H1 (cell line): ENCODE results near the gene PTGES3L.

Experiments used
- ASH2L ChIP-seq: fragments of 200-600, 300-600 bp; sonication (generic); IDR thresholded peaks from one replicate; pipeline ENCODE4 v1.7.1; 2017; ENCODE audit warnings: low read length
- ATF2 ChIP-seq: IDR thresholded peaks from 2 replicates; pipeline ENCODE4 v1.6.1; 2012; ENCODE audit warnings: low read length, inconsistent platforms
- CTCF ChIP-seq, 3 experiments: IDR thresholded peaks; 1 replicate in 2 of 3; 2 replicates in 1 of 3; pipeline versions ENCODE4 v1.5.1 to v1.6.1; 2011; ENCODE audit warnings: low read length in 3 of 3, mild to moderate bottlenecking in 3 of 3, inconsistent platforms in 2 of 3, low read depth in 1 of 3, moderate library complexity in 1 of 3; ENCODE audit not compliant: insufficient read depth in 1 of 3; ENCODE audit errors: control extremely low read depth in 1 of 3
- EGR1 ChIP-seq: IDR thresholded peaks from 2 replicates; pipeline ENCODE4 v1.6.1; 2011; ENCODE audit warnings: low read depth, low read length, borderline replicate concordance
- FOSL1 ChIP-seq: IDR thresholded peaks from 2 replicates; pipeline ENCODE4 v1.6.1; 2011; ENCODE audit warnings: mild to moderate bottlenecking, low read depth, low read length, moderate library complexity; ENCODE audit not compliant: insufficient read depth
- KDM5A ChIP-seq: fragments of 200-600 bp; IDR thresholded peaks from 2 replicates; pipeline ENCODE4 v1.7.1; 2012; ENCODE audit warnings: mild to moderate bottlenecking, low read length, inconsistent platforms, mixed read lengths
- PHF8 ChIP-seq: fragments of 200-600 bp; sonication (generic); conservative IDR thresholded peaks from 2 replicates; pipeline ENCODE4 v1.7.1; 2012; ENCODE audit warnings: low read depth, mild to moderate bottlenecking, inconsistent platforms, low read length, moderate library complexity
- RAD21 ChIP-seq, 2 experiments: IDR thresholded peaks in 1 of 2; conservative IDR thresholded peaks in 1 of 2; 2 replicates each; pipeline ENCODE4 v1.6.1; 2011; ENCODE audit warnings: low read depth in 2 of 2, low read length in 2 of 2, improper control_type of control experiment in 1 of 2, inconsistent platforms in 1 of 2, mild to moderate bottlenecking in 1 of 2, moderate library complexity in 1 of 2
- SIN3A ChIP-seq, 2 experiments: IDR thresholded peaks in 1 of 2; conservative IDR thresholded peaks in 1 of 2; 2 replicates each; pipeline ENCODE4 v1.6.1; 2011 to 2012; ENCODE audit warnings: low read length in 2 of 2, improper control_type of control experiment in 1 of 2, low read depth in 1 of 2, mild to moderate bottlenecking in 1 of 2
- TEAD4 ChIP-seq: IDR thresholded peaks from 2 replicates; pipeline ENCODE4 v1.6.1; 2012; ENCODE audit warnings: low read depth, low read length, inconsistent platforms, mixed read lengths
- ZNF274 ChIP-seq: IDR thresholded peaks from 2 replicates; pipeline ENCODE4 v1.7.0; 2012; ENCODE audit warnings: low read length, borderline replicate concordance; ENCODE audit errors: extremely low read depth

GRCh38 chr17:42950044-42950783 is 29.7 kb downstream of the PTGES3L start:
- TF ChIP-seq FOSL1 (no peak), ZNF274 (no peak), ASH2L (no peak), CTCF (IDR thresholded peaks at IDR 0.05; ENCODE audit: control extremely low read depth in 1 of 3, insufficient read depth in 1 of 3, low read depth in 1 of 3, low read length in 3 of 3) (no peak), RAD21 (IDR thresholded peaks at IDR 0.05 in 1 of 2, conservative IDR thresholded peaks at IDR 0.05 in 1 of 2; ENCODE audit: low read depth in 2 of 2, low read length in 2 of 2) (no peak), EGR1 (no peak), ATF2 (no peak), TEAD4 (no peak), PHF8 (no peak), SIN3A (conservative IDR thresholded peaks at IDR 0.05 in 1 of 2, IDR thresholded peaks at IDR 0.05 in 1 of 2; ENCODE audit: low read depth in 1 of 2, low read length in 2 of 2) (no peak), KDM5A (no peak)
